DMS153 (cell line): ENCODE measurements around the gene KIAA0319L.

Experiments used
- DNase-seq: peaks from one replicate; lab custom pipeline; 2025; lab: John Stamatoyannopoulos, UW

The KIAA0319L gene

GRCh38 chr1:35443768-35444518 lies 113.3 kb downstream of the KIAA0319L start:
- no peak for DNase-seq

GRCh38 chr1:35442734-35443133 lies 114.5 kb downstream of the KIAA0319L start:
- DNase-seq, result no peak

- DNase-seq, result no peak
Observed at GRCh38 chr1:35441926-35442579, 115.2 kb downstream of the KIAA0319L start.

- DNase-seq, result no peak
Observed at GRCh38 chr1:35439626-35440025, 117.6 kb downstream of the KIAA0319L start.

- no peak for DNase-seq
Observed at GRCh38 chr1:35437200-35437599, 120.0 kb downstream of the KIAA0319L start.

GRCh38 chr1:35436078-35436477 lies 121.1 kb downstream of the KIAA0319L start:
- DNase-seq, result no peak

- DNase-seq, result no peak
Observed at GRCh38 chr1:35434703-35435102, 122.5 kb downstream of the KIAA0319L start.

- DNase-seq, result no peak
Observed at GRCh38 chr1:35433714-35434113, 123.5 kb downstream of the KIAA0319L start.

GRCh38 chr1:35432231-35432630 lies 125.0 kb downstream of the KIAA0319L start:
- no peak for DNase-seq

GRCh38 chr1:35431173-35431599 lies 126.0 kb downstream of the KIAA0319L start:
- DNase-seq, result no peak

GRCh38 chr1:35430762-35431161 lies 126.4 kb downstream of the KIAA0319L start:
- DNase-seq, result no peak

GRCh38 chr1:35428360-35428759 lies 128.8 kb downstream of the KIAA0319L start:
- no peak for DNase-seq

GRCh38 chr1:35426097-35426586 lies 131.1 kb downstream of the KIAA0319L start:
- no peak for DNase-seq

GRCh38 chr1:35408925-35409324 lies 148.3 kb downstream of the KIAA0319L start:
- DNase-seq, result no peak

GRCh38 chr1:35407743-35408142 lies 149.5 kb downstream of the KIAA0319L start:
- DNase-seq, result no peak

- DNase-seq, result no peak
Observed at GRCh38 chr1:35406103-35406502, 151.1 kb downstream of the KIAA0319L start.

GRCh38 chr1:35401049-35401448 lies 156.2 kb downstream of the KIAA0319L start:
- no peak for DNase-seq

GRCh38 chr1:35398739-35399138 lies 158.5 kb downstream of the KIAA0319L start:
- no peak for DNase-seq

GRCh38 chr1:35394386-35394785 lies 162.8 kb downstream of the KIAA0319L start:
- DNase-seq, result no peak

- no peak for DNase-seq
Observed at GRCh38 chr1:35390600-35391494, 166.4 kb downstream of the KIAA0319L start.

GRCh38 chr1:35386959-35387358 lies 170.2 kb downstream of the KIAA0319L start:
- DNase-seq, result no peak

GRCh38 chr1:35386290-35386689 lies 170.9 kb downstream of the KIAA0319L start:
- no peak for DNase-seq
